Calu3 (cell line): ENCODE data around the gene NUMA1. TPM values are rescaled to one million over a fixed set of nuclear protein-coding genes. Genes with fewer than 3 reads are reported as not detected.

Experiments used
- BruUV-seq: library from RNA; stranded (reverse); fragments of 400-500 nt; replicated peaks from 2 replicates; lab custom pipeline; 2021; lab: Mats Ljungman, UMichigan
- CTCF ChIA-PET: fragments of 300-600 bp; sonication (Branson Sonifier 250); formaldehyde crosslinking; loops from one replicate; lab custom pipeline; 2022; ENCODE audit warnings: antibody characterized with exemption; lab: Charles Lee
- DNase-seq: peaks from one replicate; pipeline ENCODE4 v3.0.0; 2022
- H3K27ac Mint-ChIP-seq: one replicate; pipeline ENCODE4 v1.8.0; 2022; ENCODE audit warnings: mixed read lengths; ENCODE audit not compliant: unreplicated experiment
- H3K27me3 Mint-ChIP-seq: one replicate; pipeline ENCODE4 v1.8.0; 2022; ENCODE audit warnings: mixed read lengths; ENCODE audit not compliant: unreplicated experiment
- H3K36me3 Mint-ChIP-seq: one replicate; pipeline ENCODE4 v1.8.0; 2022; ENCODE audit warnings: mild to moderate bottlenecking, moderate library complexity, mixed read lengths; ENCODE audit not compliant: insufficient read depth, unreplicated experiment
- H3K4me1 Mint-ChIP-seq: one replicate; pipeline ENCODE4 v1.8.0; 2022; ENCODE audit warnings: mild to moderate bottlenecking, low read depth, mixed read lengths; ENCODE audit not compliant: unreplicated experiment
- H3K4me3 Mint-ChIP-seq: one replicate; pipeline ENCODE4 v1.8.0; 2022; ENCODE audit warnings: mild to moderate bottlenecking, low read depth, moderate library complexity, mixed read lengths; ENCODE audit not compliant: unreplicated experiment
- H3K9me3 Mint-ChIP-seq: one replicate; pipeline ENCODE4 v1.8.0; 2022; ENCODE audit warnings: low read depth, mixed read lengths; ENCODE audit not compliant: unreplicated experiment
- intact Hi-C: fragments of 100-400 bp; cut with micrococcal nuclease; formaldehyde crosslinking; loops from one replicate; pipeline ENCODE4 v1.10.0; 2022; ENCODE audit not compliant: unreplicated experiment
- total RNA-seq: library from RNA; stranded (reverse); gene quantifications from 2 replicates; pipeline ENCODE4 v1.2.3, GENCODE V29; 2022
- TF ChIP-seq, protein P1 (sequence below): fragments of 200-600 bp; IDR thresholded peaks from one replicate; pipeline ENCODE4 v1.8.0; 2022; ENCODE audit warnings: antibody characterized with exemption; ENCODE audit not compliant: unreplicated experiment

Gene NUMA1
- total RNA-seq, 1 experiment from 2014 or later, result 146 TPM

DNA sequence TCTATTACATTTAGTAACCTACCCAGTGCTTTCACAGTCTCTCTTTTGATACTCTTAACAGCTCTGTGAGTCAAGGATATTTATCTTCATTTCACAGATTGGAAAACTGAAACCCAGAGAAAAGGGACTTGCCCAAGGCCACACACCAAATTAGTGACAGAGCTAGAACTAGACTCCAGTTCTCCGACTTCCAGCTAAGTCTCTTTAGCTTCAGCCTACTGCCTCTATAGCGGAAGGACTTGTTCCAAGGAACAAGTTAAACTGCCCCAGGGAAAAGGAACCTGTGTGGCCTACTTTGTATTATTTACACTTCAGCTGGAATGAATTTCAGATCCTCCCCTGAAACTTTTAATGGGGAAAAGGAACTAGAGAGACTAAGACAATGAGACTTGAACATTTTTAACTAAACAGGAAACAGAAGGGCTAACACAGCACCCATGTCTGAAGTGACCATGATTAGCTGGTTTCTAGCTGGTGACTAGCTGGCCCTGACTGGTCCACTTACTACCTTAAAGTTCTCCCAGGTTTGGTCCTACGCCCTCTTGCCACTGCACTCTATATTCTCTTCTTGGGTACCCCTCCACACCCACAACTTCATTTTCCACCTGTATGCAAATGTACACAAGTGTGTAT lies 1.6 kb upstream of the NUMA1 start:
- Mint-ChIP-seq H3K4me1 (peaks cover 18% of the 10 kb centered on the region), H3K27ac (peak overlapping the region; percentile 94), H3K4me3 (peak overlapping the region; percentile 87), H3K9me3 (no peaks in the 10 kb centered on the region), H3K36me3 (peaks cover 27% of the 10 kb centered on the region), H3K27me3 (no peaks in the 10 kb centered on the region)
- no TSS peak for BruUV-seq
- CTCF ChIA-PET, result interaction anchor here (0.6 to 1.3 kb wide), 3 partner anchors 10 to 57 kb away, joined by 3 read pairs; no protein-coding TSS in a partner anchor
- intact Hi-C loops, result no loop called here
- TF ChIP-seq, protein P1, sequence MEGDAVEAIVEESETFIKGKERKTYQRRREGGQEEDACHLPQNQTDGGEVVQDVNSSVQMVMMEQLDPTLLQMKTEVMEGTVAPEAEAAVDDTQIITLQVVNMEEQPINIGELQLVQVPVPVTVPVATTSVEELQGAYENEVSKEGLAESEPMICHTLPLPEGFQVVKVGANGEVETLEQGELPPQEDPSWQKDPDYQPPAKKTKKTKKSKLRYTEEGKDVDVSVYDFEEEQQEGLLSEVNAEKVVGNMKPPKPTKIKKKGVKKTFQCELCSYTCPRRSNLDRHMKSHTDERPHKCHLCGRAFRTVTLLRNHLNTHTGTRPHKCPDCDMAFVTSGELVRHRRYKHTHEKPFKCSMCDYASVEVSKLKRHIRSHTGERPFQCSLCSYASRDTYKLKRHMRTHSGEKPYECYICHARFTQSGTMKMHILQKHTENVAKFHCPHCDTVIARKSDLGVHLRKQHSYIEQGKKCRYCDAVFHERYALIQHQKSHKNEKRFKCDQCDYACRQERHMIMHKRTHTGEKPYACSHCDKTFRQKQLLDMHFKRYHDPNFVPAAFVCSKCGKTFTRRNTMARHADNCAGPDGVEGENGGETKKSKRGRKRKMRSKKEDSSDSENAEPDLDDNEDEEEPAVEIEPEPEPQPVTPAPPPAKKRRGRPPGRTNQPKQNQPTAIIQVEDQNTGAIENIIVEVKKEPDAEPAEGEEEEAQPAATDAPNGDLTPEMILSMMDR, result no peak
- no peak for DNase-seq

DNA sequence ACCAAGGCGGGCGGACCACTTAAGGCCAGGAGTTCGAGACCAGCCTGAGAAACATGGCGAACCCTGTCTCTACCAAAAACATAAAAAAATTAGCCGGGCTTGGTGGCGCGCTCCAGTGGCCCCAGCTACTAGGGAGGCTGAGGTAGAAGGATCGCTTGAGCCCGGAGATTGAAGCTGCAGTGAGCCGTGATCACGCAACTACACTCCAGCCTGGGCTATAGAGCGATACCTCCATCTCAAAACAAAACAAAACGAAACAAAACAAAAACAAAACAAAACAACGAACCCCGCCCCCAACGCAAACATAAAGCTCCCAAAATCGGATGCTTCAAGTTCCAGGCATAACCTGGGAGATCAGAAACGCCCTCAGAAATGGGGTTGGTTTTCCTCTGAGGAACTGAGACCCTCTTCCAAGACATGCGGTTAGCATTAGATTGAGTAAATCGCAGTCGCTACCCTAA lies 872 bp upstream of the NUMA1 start:
- Mint-ChIP-seq H3K27me3 (no peaks in the 10 kb centered on the region), H3K4me3 (peak overlapping the region; percentile 87), H3K36me3 (peaks cover 27% of the 10 kb centered on the region)

DNA sequence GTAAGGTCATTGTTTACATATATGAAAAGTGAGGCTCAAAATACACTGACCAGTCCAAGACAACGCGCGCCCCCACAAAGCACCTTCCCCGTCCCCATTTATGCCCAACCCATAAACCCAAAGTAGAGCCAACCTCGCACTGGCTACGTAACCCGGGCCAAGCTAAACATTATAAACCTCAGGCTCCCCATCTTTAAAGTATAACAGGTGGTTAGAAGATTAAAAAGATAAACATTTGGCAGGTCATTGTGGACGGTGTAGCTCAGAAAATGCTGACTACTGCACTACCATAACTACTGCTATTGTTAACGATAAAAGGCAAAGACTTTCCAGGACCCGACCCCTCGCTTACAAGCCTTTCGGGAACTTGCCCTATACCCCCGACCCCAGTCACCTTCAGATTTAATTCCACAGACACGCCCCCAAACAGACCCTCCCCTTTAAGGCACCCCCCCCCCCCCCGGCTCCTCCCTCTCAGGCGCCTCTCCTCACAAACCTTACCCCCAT lies 470 bp downstream of the NUMA1 start:
- BruUV-seq, result no TSS peak
- TF ChIP-seq, protein P1, result no peak
- Mint-ChIP-seq H3K4me3 (peak overlapping the region; percentile 87), H3K4me1 (peaks cover 22% of the 10 kb centered on the region), H3K36me3 (peaks cover 37% of the 10 kb centered on the region), H3K27me3 (no peaks in the 10 kb centered on the region), H3K27ac (peak overlapping the region; percentile 94), H3K9me3 (no peaks in the 10 kb centered on the region)
- intact Hi-C loops, result loop anchor here (5.0 kb wide), 1 partner anchor 38 kb away; no protein-coding TSS in a partner anchor
- DNase-seq, result no peak
- CTCF ChIA-PET, result interaction anchor here (0.8 kb wide), 1 partner anchor 739 kb away, joined by 6 read pairs; no protein-coding TSS in a partner anchor

More for the DNA sequence above, 872 bp upstream of the NUMA1 start:
- Mint-ChIP-seq H3K27ac (peak overlapping the region; percentile 94), H3K4me1 (peaks cover 22% of the 10 kb centered on the region), H3K9me3 (no peaks in the 10 kb centered on the region)
- TF ChIP-seq, protein P1, result no peak
- intact Hi-C loops, result no loop called here
- no peak for DNase-seq
- BruUV-seq, result TSS peak; percentile 58
- CTCF ChIA-PET, result interaction anchor here (0.6 to 1.3 kb wide), 2 partner anchors 10 to 56 kb away, joined by 3 read pairs; no protein-coding TSS in a partner anchor

DNA sequence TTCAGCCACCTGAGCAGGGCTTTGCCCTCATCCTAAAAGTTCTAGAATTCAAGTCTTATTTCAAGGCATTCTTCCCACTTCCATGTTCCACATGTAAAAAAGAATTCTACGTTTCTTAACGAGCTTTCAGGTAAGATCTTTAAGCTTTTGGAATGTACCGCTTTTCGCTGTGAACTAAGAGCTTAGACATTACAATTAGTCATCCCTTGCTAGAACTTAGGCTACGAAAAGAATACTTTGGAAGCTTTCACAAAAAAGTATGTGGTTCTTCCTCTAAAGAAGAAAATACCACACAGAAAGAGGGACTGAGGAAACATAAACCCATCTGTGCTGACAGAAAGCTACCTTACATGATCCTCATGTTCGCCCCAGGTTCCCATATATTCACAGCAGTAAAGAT lies 1.9 kb downstream of the NUMA1 start:
- H3K27ac Mint-ChIP-seq, result peak overlapping the region; percentile 40
- peaks cover 24% of the 10 kb centered on the region for H3K4me1 Mint-ChIP-seq
- BruUV-seq, result TSS peak; percentile 42
- CTCF ChIA-PET, result interaction anchor here (0.9 to 1.2 kb wide), 4 partner anchors 8 to 46 kb away, joined by 3 read pairs; no protein-coding TSS in a partner anchor
- intact Hi-C loops, result loop anchor here (5.0 kb wide), 1 partner anchor 36 kb away; no protein-coding TSS in a partner anchor
- DNase-seq, result no peak
- H3K4me3 Mint-ChIP-seq, result peak overlapping the region; percentile 87
- H3K36me3 Mint-ChIP-seq, result peaks cover 37% of the 10 kb centered on the region
- H3K27me3 Mint-ChIP-seq, result no peaks in the 10 kb centered on the region
- TF ChIP-seq, protein P1, result no peak
- H3K9me3 Mint-ChIP-seq, result no peaks in the 10 kb centered on the region
